Colonic mucosa (tissue), 4 donors: ENCODE measurements around the gene ITGB3BP. TPM values are rescaled to one million over a fixed set of nuclear protein-coding genes. Genes with fewer than 3 reads are reported as not detected.
"Not testable (repeated sequence)": the region's sequence is repeated elsewhere in the genome, so short reads cannot be mapped to it uniquely, and the experiment has no call there.

Source experiments
- DNase-seq: peaks from one replicate; pipeline ENCODE4 v3.0.0-alpha.2; 2020
- H3K27ac ChIP-seq: fragments of 200-600 bp; one replicate; pipeline ENCODE4 v1.8.0; 2021
- H3K27me3 ChIP-seq: fragments of 200-600 bp; one replicate; pipeline ENCODE4 v1.8.0; 2021
- H3K36me3 ChIP-seq: fragments of 200-600 bp; one replicate; pipeline ENCODE4 v1.8.0; 2021
- H3K4me1 ChIP-seq: fragments of 200-600 bp; one replicate; pipeline ENCODE4 v1.8.0; 2021; ENCODE audit warnings: mild to moderate bottlenecking
- H3K4me3 ChIP-seq: fragments of 200-600 bp; one replicate; pipeline ENCODE4 v1.8.0; 2021
- H3K9ac ChIP-seq, 2 donors: one replicate each; pipeline ENCODE4 v1.7.0; 2013; ENCODE audit warnings: control low read depth in 2 of 2, low read depth in 2 of 2, low read length in 2 of 2
- H3K9me3 ChIP-seq: fragments of 200-600 bp; one replicate; pipeline ENCODE4 v1.8.0; 2021
- intact Hi-C: fragments of 100-400 bp; cut with DNase I; formaldehyde crosslinking; loops from one replicate; pipeline ENCODE4 v1.14.1; 2022
- total RNA-seq, 2 donors: library from RNA; stranded (reverse); fragmentation: NEBNext Ultra II Directional in 1 of 2; extraction: Animal tissue kit (Norgen Biotek cat#: 25700) in 1 of 2; gene quantifications; one replicate each; pipeline ENCODE4 v1.2.1, GENCODE V29; 2021
- TF ChIP-seq, protein P1 (sequence below): fragments of 200-600 bp; IDR thresholded peaks from one replicate; pipeline ENCODE4 v1.8.0; 2022; ENCODE audit warnings: antibody characterized with exemption, mild to moderate bottlenecking
- donor health status: healthy.
- donor health status: DM: no; HTN: no; CAD: no.
- donor health status: DM: no; HTN: no; CAD: no.

ITGB3BP gene
- total RNA-seq, 2 donors from 2014 or later = 14.5 to 19.7 TPM

DNA sequence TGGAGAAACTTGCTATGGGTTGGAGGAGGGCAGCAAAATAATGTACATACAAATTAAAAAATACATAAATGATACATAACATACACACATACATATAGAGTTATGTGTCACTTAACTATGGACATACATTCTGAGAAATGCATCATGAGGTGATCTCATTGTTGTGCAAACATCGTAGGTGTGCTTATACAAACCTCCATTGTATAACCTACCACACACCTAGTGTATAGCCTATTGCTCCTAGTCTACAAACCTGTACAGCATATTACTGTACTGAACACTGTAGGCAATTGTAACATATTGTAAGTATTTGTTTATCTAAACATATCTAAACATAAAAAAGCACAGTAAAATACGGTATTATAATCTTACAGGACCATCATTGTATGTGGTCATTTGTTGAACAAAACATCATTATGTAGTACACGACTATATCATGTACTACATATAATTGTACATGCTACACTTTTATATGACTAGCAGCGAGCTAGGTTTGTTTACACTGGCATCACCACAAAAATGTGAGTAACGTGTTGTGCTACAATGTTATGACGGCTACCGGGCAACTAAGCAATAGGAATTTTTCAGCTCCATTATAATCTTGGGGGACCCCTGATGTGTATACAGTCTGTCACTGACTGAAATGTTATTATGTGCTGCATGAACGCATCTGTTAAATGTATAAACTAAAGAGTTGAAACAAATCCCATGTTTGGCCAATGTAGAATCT, 35.5 kb downstream of the ITGB3BP start:
- no peaks in the 10 kb centered on the region for H3K36me3 ChIP-seq
- intact Hi-C loops = no loop called here
- no peak overlapping the region for H3K4me3 ChIP-seq
- no peak overlapping the region for H3K9ac ChIP-seq
- no peaks in the 10 kb centered on the region for H3K4me1 ChIP-seq
- H3K9me3 ChIP-seq = no peaks in the 10 kb centered on the region
- H3K27ac ChIP-seq = no peak overlapping the region
- TF ChIP-seq, protein P1, sequence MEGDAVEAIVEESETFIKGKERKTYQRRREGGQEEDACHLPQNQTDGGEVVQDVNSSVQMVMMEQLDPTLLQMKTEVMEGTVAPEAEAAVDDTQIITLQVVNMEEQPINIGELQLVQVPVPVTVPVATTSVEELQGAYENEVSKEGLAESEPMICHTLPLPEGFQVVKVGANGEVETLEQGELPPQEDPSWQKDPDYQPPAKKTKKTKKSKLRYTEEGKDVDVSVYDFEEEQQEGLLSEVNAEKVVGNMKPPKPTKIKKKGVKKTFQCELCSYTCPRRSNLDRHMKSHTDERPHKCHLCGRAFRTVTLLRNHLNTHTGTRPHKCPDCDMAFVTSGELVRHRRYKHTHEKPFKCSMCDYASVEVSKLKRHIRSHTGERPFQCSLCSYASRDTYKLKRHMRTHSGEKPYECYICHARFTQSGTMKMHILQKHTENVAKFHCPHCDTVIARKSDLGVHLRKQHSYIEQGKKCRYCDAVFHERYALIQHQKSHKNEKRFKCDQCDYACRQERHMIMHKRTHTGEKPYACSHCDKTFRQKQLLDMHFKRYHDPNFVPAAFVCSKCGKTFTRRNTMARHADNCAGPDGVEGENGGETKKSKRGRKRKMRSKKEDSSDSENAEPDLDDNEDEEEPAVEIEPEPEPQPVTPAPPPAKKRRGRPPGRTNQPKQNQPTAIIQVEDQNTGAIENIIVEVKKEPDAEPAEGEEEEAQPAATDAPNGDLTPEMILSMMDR = no peak
- no peaks in the 10 kb centered on the region for H3K27me3 ChIP-seq
- DNase-seq = no peak

DNA sequence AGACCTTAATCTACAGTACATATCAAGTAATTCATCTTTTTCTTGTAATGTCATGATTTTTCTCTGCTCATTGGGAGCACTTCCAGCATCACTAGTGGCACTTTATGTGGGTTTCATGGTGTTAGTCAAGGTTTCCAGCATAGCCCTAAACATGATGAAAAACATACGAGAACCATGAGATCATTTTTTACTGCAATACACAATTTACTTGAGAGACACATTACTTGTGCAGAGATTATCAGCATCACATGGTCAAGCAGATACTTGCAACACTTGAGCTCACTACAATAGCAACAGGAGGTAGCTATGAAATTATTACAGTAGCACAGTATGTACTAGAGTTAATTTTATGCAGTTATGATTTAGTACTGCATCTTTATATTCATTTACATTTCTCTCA, 36.4 kb downstream of the ITGB3BP start:
- no peak for DNase-seq
- H3K4me3 ChIP-seq = no peak overlapping the region
- H3K4me1 ChIP-seq = no peaks in the 10 kb centered on the region
- H3K9me3 ChIP-seq = no peaks in the 10 kb centered on the region
- intact Hi-C loops = no loop called here
- H3K27ac ChIP-seq = no peak overlapping the region
- TF ChIP-seq, protein P1 = no peak
- no peaks in the 10 kb centered on the region for H3K36me3 ChIP-seq
- no peak overlapping the region for H3K9ac ChIP-seq
- no peaks in the 10 kb centered on the region for H3K27me3 ChIP-seq

DNA sequence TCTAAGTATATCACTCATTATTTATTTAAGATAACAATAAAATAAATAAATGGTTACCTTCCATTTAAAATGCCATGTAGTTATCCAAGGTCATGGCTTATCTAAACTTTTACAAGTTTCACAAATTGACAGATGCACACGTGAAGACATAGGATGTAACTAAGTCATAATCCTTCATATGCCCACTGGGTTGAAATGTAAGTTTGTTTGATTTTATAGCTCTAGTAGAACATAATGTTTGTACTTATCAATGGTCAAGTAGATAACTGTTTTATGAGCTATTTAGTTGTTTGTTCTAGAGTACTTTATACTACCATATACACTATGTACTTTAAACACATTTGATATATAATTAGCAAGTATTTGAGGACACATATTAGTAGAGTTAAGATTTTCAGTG, 43.0 kb downstream of the ITGB3BP start:
- H3K9ac ChIP-seq = no peak overlapping the region
- TF ChIP-seq, protein P1 = no peak
- intact Hi-C loops = no loop called here
- H3K4me3 ChIP-seq = no peak overlapping the region
- no peak for DNase-seq
- H3K27ac ChIP-seq = no peak overlapping the region
- no peaks in the 10 kb centered on the region for H3K4me1 ChIP-seq
- no peaks in the 10 kb centered on the region for H3K27me3 ChIP-seq
- no peaks in the 10 kb centered on the region for H3K36me3 ChIP-seq
- no peaks in the 10 kb centered on the region for H3K9me3 ChIP-seq

DNA sequence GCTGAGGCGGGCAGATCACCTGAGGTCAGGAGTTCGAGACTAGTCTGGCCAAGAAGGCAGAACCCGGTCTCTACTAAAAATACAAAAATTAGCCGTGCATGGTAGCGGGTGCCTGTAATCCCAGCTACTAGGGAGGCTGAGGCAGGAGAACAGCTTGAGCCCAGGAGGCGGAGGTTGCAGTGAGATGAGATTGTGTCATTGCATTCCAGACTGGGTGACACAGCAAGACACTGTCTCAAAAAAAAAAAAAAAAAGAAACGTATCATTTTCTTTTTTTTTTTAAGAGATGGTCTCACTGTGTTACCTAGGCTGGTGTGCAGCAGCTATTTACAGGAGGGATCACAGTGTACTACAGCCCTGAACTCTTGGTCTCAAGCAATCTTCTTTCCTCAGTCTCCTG, 47.3 kb downstream of the ITGB3BP start:
- Histone ChIP-seq H3K36me3 (no peaks in the 10 kb centered on the region), H3K27me3 (no peaks in the 10 kb centered on the region), H3K9ac (no peak overlapping the region), H3K4me1 (no peaks in the 10 kb centered on the region), H3K27ac (no peak overlapping the region), H3K4me3 (no peak overlapping the region), H3K9me3 (no peaks in the 10 kb centered on the region)
- intact Hi-C loops = no loop called here
- TF ChIP-seq, protein P1 = no peak
- DNase-seq = no peak

DNA sequence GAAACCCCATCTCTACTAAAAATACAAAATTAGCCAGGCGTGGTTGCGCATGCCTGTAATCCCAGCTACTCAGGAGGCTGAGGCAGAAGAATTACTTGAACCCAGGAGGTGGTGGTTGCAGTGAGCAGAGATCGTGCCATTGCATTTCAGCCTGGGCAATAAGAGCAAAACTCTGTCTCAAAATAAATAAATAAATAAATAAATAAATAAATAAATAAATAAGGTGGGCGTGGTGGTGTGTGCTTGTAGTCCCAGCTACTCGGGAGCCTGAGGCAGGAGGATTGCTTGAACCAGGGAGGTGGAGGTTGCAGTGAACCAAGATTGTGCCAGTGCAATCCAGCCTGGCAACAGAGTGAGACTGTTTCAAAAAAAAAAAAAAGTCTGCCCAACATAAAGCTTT, 54.3 kb downstream of the ITGB3BP start:
- H3K4me3 ChIP-seq, H3K9me3 ChIP-seq, intact Hi-C loops: not testable (repeated sequence)

DNA sequence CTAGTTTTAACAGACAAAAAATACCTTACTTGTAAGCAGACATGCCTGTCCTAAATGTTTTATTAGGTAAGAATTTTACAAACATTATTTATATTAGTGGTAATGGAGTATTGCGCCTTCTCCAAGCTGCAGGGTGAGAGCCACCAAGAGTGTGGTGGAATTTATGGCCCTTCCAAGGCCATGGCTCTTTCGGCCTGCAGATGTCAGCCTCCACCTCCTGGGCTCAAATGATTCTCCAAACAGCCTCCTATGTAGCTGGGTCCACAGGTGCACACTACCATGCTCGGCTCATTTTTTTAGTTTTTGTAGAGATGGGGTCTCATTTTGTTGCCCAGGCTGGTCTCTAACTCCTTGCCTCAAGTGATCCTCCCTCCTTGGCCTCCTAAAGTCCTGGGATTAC, 56.3 kb downstream of the ITGB3BP start:
- H3K9me3 ChIP-seq = no peaks in the 10 kb centered on the region
- no peak overlapping the region for H3K4me3 ChIP-seq
- H3K4me1 ChIP-seq = no peaks in the 10 kb centered on the region
- no peaks in the 10 kb centered on the region for H3K27me3 ChIP-seq
- DNase-seq = no peak
- no peak overlapping the region for H3K27ac ChIP-seq
- TF ChIP-seq, protein P1 = no peak
- no peaks in the 10 kb centered on the region for H3K36me3 ChIP-seq
- intact Hi-C loops = no loop called here
- H3K9ac ChIP-seq = no peak overlapping the region

More for the DNA sequence above, 54.3 kb downstream of the ITGB3BP start:
- not testable (repeated sequence) for DNase-seq, H3K4me1 ChIP-seq, H3K27me3 ChIP-seq, H3K36me3 ChIP-seq, H3K9ac ChIP-seq, H3K27ac ChIP-seq
